Heart left ventricle (tissue), 16 donors: ENCODE data around the gene MFAP5. TPM values are rescaled to one million over a fixed set of nuclear protein-coding genes. Genes with fewer than 3 reads are reported as not detected.

Source experiments
- ATAC-seq, 4 donors: fragments of 200-7000 bp; cut with Tn5 transposase; one replicate each; pipeline ENCODE4 v1.9.1; 2020 to 2022; ENCODE audit warnings: moderate library complexity in 4 of 4, mild to moderate bottlenecking in 3 of 4, moderate number of reproducible peaks in 1 of 4
- DNase-seq, 5 donors: peaks; one replicate each; pipeline ENCODE4 v3.0.0-alpha.2; 2020
- H3K27ac ChIP-seq, 12 donors: fragments of 200-600 bp; sonication (generic) in 4 of 12; one replicate each; pipeline versions ENCODE4 v1.5.0 to v1.8.0; 2016 to 2022; ENCODE audit warnings: mild to moderate bottlenecking in 2 of 12
- H3K27me3 ChIP-seq, 9 donors: fragments of 200-600 bp; sonication (generic) in 2 of 9; one replicate each; pipeline versions ENCODE4 v1.5.1 to v1.8.0; 2016 to 2022; ENCODE audit warnings: mild to moderate bottlenecking in 3 of 9
- H3K36me3 ChIP-seq, 9 donors: fragments of 200-600 bp; sonication (generic) in 2 of 9; one replicate each; pipeline versions ENCODE4 v1.5.0 to v1.8.0; 2018 to 2022; ENCODE audit warnings: mild to moderate bottlenecking in 2 of 9
- H3K4me1 ChIP-seq, 12 donors: fragments of 200-600 bp; sonication (generic) in 4 of 12; one replicate each; pipeline versions ENCODE4 v1.5.0 to v1.8.0; 2016 to 2022; ENCODE audit warnings: mild to moderate bottlenecking in 3 of 12
- H3K4me3 ChIP-seq, 12 donors: fragments of 200-600 bp; sonication (generic) in 4 of 12; one replicate each; pipeline versions ENCODE4 v1.5.0 to v1.8.0; 2017 to 2022; ENCODE audit warnings: mild to moderate bottlenecking in 9 of 12, moderate library complexity in 4 of 12
- H3K9me3 ChIP-seq, 12 donors: fragments of 200-600 bp; sonication (generic) in 4 of 12; one replicate each; pipeline versions ENCODE4 v1.5.0 to v1.8.0; 2016 to 2022; ENCODE audit warnings: mild to moderate bottlenecking in 1 of 12
- CTCF ChIP-seq, 12 donors: fragments of 200-600 bp; sonication (generic) in 4 of 12; IDR thresholded peaks; one replicate each; pipeline versions ENCODE4 v1.5.0 to v1.8.0; 2018 to 2022; ENCODE audit warnings: antibody characterized with exemption in 12 of 12, mild to moderate bottlenecking in 5 of 12
- POLR2A ChIP-seq, 2 donors: fragments of 450-650 bp; IDR thresholded peaks; one replicate each; pipeline ENCODE4 v1.6.1; 2017; ENCODE audit warnings: antibody characterized with exemption in 2 of 2, mild to moderate bottlenecking in 2 of 2, moderate library complexity in 2 of 2
- WGBS, 4 donors: extraction: QIAGEN DNeasy Blood & Tissue Kit in 2 of 4; methylation state at CpG; one replicate each; pipeline versions ENCODE4 v1.1.5 to v1.1.7; 2013 to 2018; 5-methylcytosine and 5-hydroxymethylcytosine counted together
- intact Hi-C, 10 donors: fragments of 100-400 bp; cut with DNase I; formaldehyde crosslinking; loops; one replicate each; pipeline versions ENCODE4 v1.11.1 to v1.14.2; 2022
- polyA plus RNA-seq, 2 donors: library from polyadenylated mRNA; stranded (reverse); fragments of 200-250 nt; gene quantifications; one replicate each; pipeline ENCODE4 v1.2.3, GENCODE V29; 2013
- total RNA-seq, 9 donors: library from RNA; depleted of rRNA in 2 of 9; stranded (reverse); fragments of >200 nt in 2 of 9; fragmentation: NEBNext Ultra II Directional in 3 of 9; extraction: Animal tissue kit (Norgen Biotek cat#: 25700) in 3 of 9; gene quantifications; one replicate each; pipeline versions ENCODE4 v1.1.0 to v1.2.4, GENCODE V29; 2016 to 2023
- donor health status: ischemic (EF 13 %, LVEDD 7.1; RV severe dilation, severe dysfunction).
- donor health status: healthy with polysubstance abuse.
- donor health status: DM: no; HTN: yes; CAD: no.
- donor health status: DM: no; HTN: no; CAD: no.
- donor health status: ischemic (EF 25% LVEDD 6.9; RV normal size, moderate dysfunction).
- donor health status: ischemic (EF 25% LVEDD 5.7; RV mildly dilated, moderate dysfunction).
- donor health status: healthy.
- donor health status: DM: yes; HTN: yes; CAD: no.
- donor health status: ischemic (EF 35%, LVEDD 5.7; RV mildly dilated, moderate dysfunction).
- donor health status: nonischemic (EF 11% LVEDD 7.7; RV severe dilation, severe dysfunction).
- donor health status: DM: yes; HTN: yes; CAD: no.
- donor health status: PGD.
- donor health status: ischemic (EF 29% LVEDD 5.4; RV normal size, mild dysfunction).
- donor health status: nonischemic (EF 23%, LVEDD 6.1; RV moderate dilation, normal function).

The MFAP5 gene
- total and polyA plus RNA-seq, 11 donors, result 10.2 to 137 (median 31.5) TPM

- Histone ChIP-seq H3K9me3 (no peaks in the 10 kb centered on the region), H3K27ac (peak within 1 kb of the TSS; percentile 79 to 97 (median 91)), H3K27me3 (no peaks in the 10 kb centered on the region), H3K36me3 (no peaks in the 10 kb centered on the region), H3K4me1 (peaks cover 0 to 47% (median 36%) of the 10 kb centered on the region in 12 donors), H3K4me3 (peak within 1 kb of the TSS; percentile 70 to 100 (median 94))
- intact Hi-C loops, result no loop called here
- 0 to 1% (median 0%) methylated on average over 36 to 88 of the region's 88 CpGs for WGBS, 4 donors
- peak in 1 of 2 donors; percentile 34 for TF ChIP-seq POLR2A (IDR thresholded peaks at IDR 0.05)
- TF ChIP-seq CTCF (IDR thresholded peaks at IDR 0.05), result no peak
- DNase-seq, result peak; percentile 87 to 91 (median 89)
- peak; percentile 71 to 96 (median 92) for ATAC-seq
Measured at GRCh38 chr12:8697476-8698131, 35.0 kb upstream of the MFAP5 start, which contains the start of gene RIMKLB. TSS of gene RIMKLB (plus strand) at chr12:8697991. CDS start at chr12:8713867, 15,876 bp downstream.

GRCh38 chr12:8697120-8697475 is 34.5 kb upstream of the MFAP5 start:
- H3K9me3 ChIP-seq, result no peaks in the 10 kb centered on the region
- no peaks in the 10 kb centered on the region for H3K36me3 ChIP-seq
- no peaks in the 10 kb centered on the region for H3K27me3 ChIP-seq
- peak overlapping the region; percentile 69 to 97 (median 90) for H3K27ac ChIP-seq
- TF ChIP-seq CTCF (IDR thresholded peaks at IDR 0.05) (peak in 1 of 12 donors; percentile 11), POLR2A (IDR thresholded peaks at IDR 0.05) (no peak)
- whole genome bisulfite sequencing, 4 donors, result 0 to 1% (median 0%) methylated on average over 9 to 21 of the region's 21 CpGs
- peak in 1 of 5 donors; percentile 33 for DNase-seq
- H3K4me1 ChIP-seq, result peaks cover 0 to 49% (median 36%) of the 10 kb centered on the region in 12 donors
- ATAC-seq, result peak in 3 of 4 donors; percentile 2 to 38 (median 30)
- peak overlapping the region; percentile 60 to 100 (median 94) for H3K4me3 ChIP-seq
- intact Hi-C loops, result no loop called here

GRCh38 chr12:8696442-8697090 is 33.9 kb upstream of the MFAP5 start:
- H3K36me3 ChIP-seq, result no peaks in the 10 kb centered on the region
- no peaks in the 10 kb centered on the region for H3K27me3 ChIP-seq
- peak overlapping the region in 11 of 12 donors; percentile 76 to 100 (median 95) for H3K4me3 ChIP-seq
- peak overlapping the region in 11 of 12 donors; percentile 69 to 97 (median 91) for H3K27ac ChIP-seq
- 21 to 26% (median 25%) methylated on average over 6 of the region's 6 CpGs for WGBS, 4 donors
- no peaks in the 10 kb centered on the region for H3K9me3 ChIP-seq
- TF ChIP-seq CTCF (IDR thresholded peaks at IDR 0.05) (no peak), POLR2A (IDR thresholded peaks at IDR 0.05) (no peak)
- DNase-seq, result no peak
- H3K4me1 ChIP-seq, result peaks cover 0 to 47% (median 33%) of the 10 kb centered on the region in 12 donors
- ATAC-seq, result no peak
- intact Hi-C loops, result no loop called here

- Histone ChIP-seq H3K36me3 (no peaks in the 10 kb centered on the region), H3K4me1 (peaks cover 0 to 36% (median 26%) of the 10 kb centered on the region in 12 donors), H3K4me3 (no peak overlapping the region), H3K9me3 (no peaks in the 10 kb centered on the region), H3K27me3 (no peaks in the 10 kb centered on the region), H3K27ac (no peak overlapping the region)
- TF ChIP-seq POLR2A (IDR thresholded peaks at IDR 0.05) (no peak), CTCF (IDR thresholded peaks at IDR 0.05) (no peak)
- 86 to 91% (median 89%) methylated on average over 10 of the region's 10 CpGs for WGBS, 4 donors
- no peak for ATAC-seq
- no peak for DNase-seq
- intact Hi-C loops, result no loop called here
Measured at GRCh38 chr12:8695116-8695515, 32.5 kb upstream of the MFAP5 start.
